OCI-LY7 (cell line): ENCODE data around the gene RNF115.

Source experiments
- CTCF ChIP-seq: fragments of 200-600 bp; sonication (generic); conservative IDR thresholded peaks from 2 replicates; pipeline ENCODE4 v1.5.1; 2014; ENCODE audit warnings: mild to moderate bottlenecking, antibody characterized with exemption, low read length, moderate library complexity, mixed read lengths
- EZH2phosphoT487 ChIP-seq: fragments of 200-600 bp; sonication (generic); IDR thresholded peaks from 2 replicates; pipeline ENCODE4 v1.6.1; 2018; ENCODE audit warnings: low read depth, borderline replicate concordance, mild to moderate bottlenecking, mixed run types, antibody characterized with exemption, low read length, moderate library complexity, mixed read lengths

GRCh38 chr1:145796753-145797152, 27.1 kb downstream of the RNF115 start:
- TF ChIP-seq CTCF (no peak), EZH2phosphoT487 (no peak)
